T47D (cell line): ENCODE data around the gene FBLN2.
A peak's percentile ranks its signal among the peaks of the same experiment; 100 is the strongest.

Source experiments
- DNase-seq, 2 experiments: peaks; one replicate each; pipeline versions ENCODE4 v3.0.0 to v3.0.0-alpha.2; 2011 to 2012; ENCODE audit warnings: low read depth in 1 of 2, low spot score in 1 of 2
- JUND ChIP-seq: IDR thresholded peaks from 2 replicates; pipeline ENCODE4 v1.6.1; 2012; ENCODE audit warnings: low read depth
- in situ Hi-C: cut with HindIII; loops from 2 replicates; pipeline ENCODE4 v1.10.0; 2016; ENCODE audit warnings: low sequenced_read_pairs, low pct_unique_long_range_greater_than_20kb

The FBLN2 gene

GRCh38 chr3:13657660-13658435 is 108.9 kb downstream of the FBLN2 start:
- DNase-seq = peak; percentile 69 to 97
- in situ Hi-C loops = no loop called here
- no peak for TF ChIP-seq JUND

GRCh38 chr3:13658681-13659080 is 109.8 kb downstream of the FBLN2 start:
- in situ Hi-C loops = no loop called here
- no peak for TF ChIP-seq JUND
- DNase-seq = no peak

- in situ Hi-C loops = no loop called here
- TF ChIP-seq JUND = no peak
- no peak for DNase-seq
Measured at GRCh38 chr3:13659221-13659969, 110.5 kb downstream of the FBLN2 start.

GRCh38 chr3:13660042-13660874 is 111.3 kb downstream of the FBLN2 start:
- in situ Hi-C loops = no loop called here
- TF ChIP-seq JUND = no peak
- DNase-seq = no peak

DNA sequence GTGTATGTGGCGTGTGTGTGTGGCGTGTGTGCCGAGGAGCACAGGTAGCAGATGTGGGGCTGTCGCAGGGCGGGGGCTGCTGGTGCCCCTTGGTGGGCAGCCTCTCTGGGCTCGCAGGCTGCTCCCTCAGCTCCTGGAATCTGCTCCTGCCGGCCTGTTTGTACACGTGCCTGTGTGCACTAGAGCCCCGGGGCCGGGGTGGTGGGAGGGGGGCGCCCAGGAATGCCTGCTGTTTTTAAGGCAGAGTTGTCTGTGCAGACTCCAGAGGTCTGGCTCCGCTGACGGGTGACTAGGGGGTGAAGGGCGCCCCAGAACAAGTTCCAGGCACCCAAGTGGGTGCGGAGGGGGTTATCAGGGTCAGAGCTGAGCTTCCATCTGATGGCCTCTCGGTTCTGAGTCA is 112.2 kb downstream of the FBLN2 start:
- in situ Hi-C loops = no loop called here
- no peak for DNase-seq

DNA sequence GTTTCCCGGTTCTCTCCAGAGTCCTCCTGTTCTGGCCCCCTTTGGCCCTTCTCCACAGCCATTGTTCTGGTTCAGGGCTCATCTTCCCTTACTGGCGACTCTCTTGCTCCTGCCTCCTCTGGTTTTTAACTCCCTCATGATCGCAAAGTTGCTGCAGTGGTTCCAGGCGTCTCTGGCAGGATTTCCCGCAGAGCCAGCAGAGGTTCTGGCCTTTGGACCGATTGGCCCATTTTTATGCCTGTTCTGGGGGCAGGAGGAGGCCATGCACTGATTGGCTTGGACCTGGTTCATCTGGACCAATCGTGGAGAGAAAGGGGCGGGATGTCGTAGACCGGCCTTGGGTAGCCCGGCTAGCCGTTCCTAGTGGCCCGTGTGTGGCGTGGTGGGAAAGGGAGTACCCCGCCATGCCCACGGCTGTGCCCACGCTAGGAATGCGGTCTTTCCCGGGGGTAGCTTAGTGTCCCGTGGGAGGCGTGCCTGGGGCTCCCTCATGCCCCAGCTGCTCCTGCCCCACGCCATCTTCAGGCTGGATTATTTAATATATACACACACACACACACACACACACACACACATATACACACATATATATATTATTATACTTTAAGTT is 113.4 kb downstream of the FBLN2 start:
- in situ Hi-C loops = no loop called here
- no peak for TF ChIP-seq JUND
- DNase-seq = no peak

More for the DNA sequence above, 112.2 kb downstream of the FBLN2 start:
- TF ChIP-seq JUND = no peak

DNA sequence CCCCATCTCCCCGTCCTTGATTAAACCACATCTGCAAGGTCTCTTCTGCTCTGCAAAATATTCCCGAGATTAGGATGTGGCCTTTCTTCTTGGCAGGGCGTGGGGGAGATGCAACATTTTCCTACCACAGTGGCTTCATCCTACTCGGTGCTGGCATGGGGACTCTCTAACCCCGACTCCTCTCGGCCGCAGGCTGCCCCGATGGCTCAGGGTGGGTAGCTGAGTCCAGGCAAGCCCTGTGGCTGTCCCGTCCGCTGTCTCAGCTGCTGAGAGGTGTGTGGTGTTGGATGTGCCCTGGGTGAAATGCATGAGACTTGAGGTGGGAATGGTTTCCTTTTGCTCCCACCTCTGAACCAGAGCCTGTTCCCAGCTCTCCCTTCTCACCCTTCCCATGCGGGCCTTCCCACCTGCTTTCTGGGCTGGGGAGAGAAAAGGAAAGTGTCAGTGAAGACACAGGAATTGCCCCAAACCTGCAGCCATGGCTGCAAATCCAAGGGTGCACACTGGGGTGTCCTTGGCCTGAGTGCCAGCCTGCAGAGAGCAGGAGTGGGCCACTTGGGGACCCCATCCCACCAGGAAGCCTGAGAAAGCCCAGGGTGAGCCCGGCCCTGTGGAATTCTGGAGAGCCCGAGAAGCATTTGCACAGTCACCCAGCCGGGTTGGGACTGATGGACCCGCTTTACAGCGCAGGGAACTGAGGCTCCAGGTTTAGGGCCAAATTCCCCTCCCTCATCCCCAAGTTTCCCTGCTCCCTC is 115.0 kb downstream of the FBLN2 start:
- no peak for TF ChIP-seq JUND
- in situ Hi-C loops = no loop called here
- DNase-seq = no peak

GRCh38 chr3:13665582-13666226 is 116.8 kb downstream of the FBLN2 start:
- no peak for DNase-seq
- TF ChIP-seq JUND = no peak
- in situ Hi-C loops = no loop called here

DNA sequence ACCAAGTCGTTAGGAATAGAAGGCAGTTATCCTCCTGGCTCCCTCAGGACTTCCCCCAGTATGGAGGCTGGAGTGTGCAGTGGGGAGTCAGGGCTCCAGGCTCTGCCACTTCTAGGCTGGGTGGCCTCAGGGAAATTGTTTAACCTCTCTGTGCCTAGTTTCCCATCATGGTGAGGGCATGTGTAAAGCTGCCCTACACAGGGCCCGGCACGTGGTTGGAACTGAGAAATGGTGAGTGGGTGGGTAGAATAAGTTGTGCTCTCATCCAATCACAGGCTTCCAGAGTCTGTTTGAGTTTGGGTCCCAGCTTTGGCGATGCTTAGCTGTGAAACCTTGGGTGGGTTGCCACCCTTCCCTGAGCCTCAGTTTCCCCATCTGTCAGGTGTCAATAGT is 117.3 kb downstream of the FBLN2 start:
- no peak for DNase-seq
- TF ChIP-seq JUND = no peak
- in situ Hi-C loops = no loop called here

- no peak for TF ChIP-seq JUND
- in situ Hi-C loops = no loop called here
- no peak for DNase-seq
Measured at GRCh38 chr3:13666781-13667709, 118.1 kb downstream of the FBLN2 start.
